GM23338 (cell line): ENCODE measurements around the gene MGAT2.

Experiments used
- CREB1 ChIP-seq: fragments of 250-450 bp; sonication (Bioruptor Pico); IDR thresholded peaks from 2 replicates; pipeline ENCODE4 v1.5.0; 2020; ENCODE audit warnings: low read depth, mild to moderate bottlenecking, moderate library complexity
- CTCF ChIP-seq, 2 experiments: fragments of 200-600 bp in 1 of 2; sonication (generic) in 1 of 2; conservative IDR thresholded peaks; 2 replicates each; pipeline versions ENCODE4 v1.5.1 to v1.6.1; 2016 to 2017; ENCODE audit warnings: antibody characterized with exemption in 2 of 2, low read depth in 2 of 2, mild to moderate bottlenecking in 2 of 2, moderate library complexity in 1 of 2
- ETS1 ChIP-seq: IDR thresholded peaks from 2 replicates; pipeline ENCODE4 v1.6.1; 2016; ENCODE audit warnings: antibody characterized with exemption
- EZH2 ChIP-seq: fragments of 200-600 bp; sonication (generic); IDR thresholded peaks from one replicate; pipeline ENCODE4 v1.8.0; 2017; ENCODE audit warnings: antibody characterized with exemption, mild to moderate bottlenecking, low read depth; ENCODE audit not compliant: unreplicated experiment
- EZH2phosphoT487 ChIP-seq: fragments of 200-600 bp; sonication (generic); IDR thresholded peaks from one replicate; pipeline ENCODE4 v1.8.1; 2018; ENCODE audit warnings: antibody characterized with exemption; ENCODE audit not compliant: unreplicated experiment
- JUNB ChIP-seq: IDR thresholded peaks from one replicate; pipeline ENCODE4 v1.6.1; 2016; ENCODE audit warnings: antibody characterized with exemption; ENCODE audit not compliant: unreplicated experiment
- POLR2AphosphoS5 ChIP-seq: IDR thresholded peaks from 2 replicates; pipeline ENCODE4 v1.6.1; 2016; ENCODE audit warnings: antibody characterized with exemption, low read depth
- REST ChIP-seq: IDR thresholded peaks from one replicate; pipeline ENCODE4 v1.6.1; 2018; ENCODE audit warnings: antibody characterized with exemption; ENCODE audit not compliant: unreplicated experiment
- ZNF114 ChIP-seq: fragments of 250-450 bp; sonication (Bioruptor Pico); IDR thresholded peaks from 2 replicates; pipeline ENCODE4 v1.5.0; 2020; ENCODE audit warnings: mild to moderate bottlenecking, moderate library complexity

- TF ChIP-seq ETS1 (no peak), CTCF (conservative IDR thresholded peaks at IDR 0.05; ENCODE audit: low read depth in 2 of 2) (no peak), POLR2AphosphoS5 (no peak), CREB1 (CRISPR knock-in tag) (no peak), EZH2 (no peak), EZH2phosphoT487 (no peak), REST (no peak), JUNB (no peak), ZNF114 (CRISPR knock-in tag) (no peak)
Observed at GRCh38 chr14:49653508-49653907, 32.9 kb downstream of the MGAT2 start.
